ENCODE measurements around the gene CDKN2AIP. TPM values are rescaled to one million over a fixed set of nuclear protein-coding genes. Genes with fewer than 3 reads are reported as not detected.
"Not testable (repeated sequence)": the region's sequence is repeated elsewhere in the genome, so short reads cannot be mapped to it uniquely, and the experiment has no call there.

CDKN2AIP gene
- polyA plus RNA-seq, 3 donors from 2014 or later, result 10.7 to 41.3 (median 28.8) TPM

DNA sequence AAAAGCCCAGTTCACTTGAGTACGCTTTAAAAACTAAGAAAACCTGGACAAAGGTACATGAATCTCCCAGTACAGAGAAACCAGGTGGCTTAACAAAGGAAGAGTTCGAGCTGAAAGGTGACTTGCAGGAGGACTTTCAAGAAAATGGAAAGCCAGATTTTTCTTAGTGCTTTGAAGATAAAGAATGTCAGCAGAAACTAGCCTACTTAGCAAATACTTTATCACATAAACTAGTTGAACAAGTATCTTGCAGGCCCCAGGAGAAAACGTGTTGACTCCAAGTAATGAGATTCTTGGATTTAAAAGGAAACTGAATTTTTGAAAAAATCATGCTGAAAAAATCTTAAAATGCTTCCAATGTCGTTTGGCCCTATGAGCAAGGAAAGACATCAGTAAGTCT, 26.4 kb downstream of the CDKN2AIP start:
- no peaks in the 10 kb centered on the region for H3K36me3 Mint-ChIP-seq
- H3K27me3 Mint-ChIP-seq (ENCODE audit: low read depth in 3 of 3), result peaks cover 2 to 4% (median 2%) of the 10 kb centered on the region in 3 donors
- no peak overlapping the region for H3K27ac Mint-ChIP-seq
- no peak overlapping the region for H3K4me3 Mint-ChIP-seq
- peaks cover 0 to 7% of the 10 kb centered on the region in 2 donors for H3K4me1 Mint-ChIP-seq
- H3K9me3 Mint-ChIP-seq, result no peaks in the 10 kb centered on the region
- DNase-seq, result no peak

DNA sequence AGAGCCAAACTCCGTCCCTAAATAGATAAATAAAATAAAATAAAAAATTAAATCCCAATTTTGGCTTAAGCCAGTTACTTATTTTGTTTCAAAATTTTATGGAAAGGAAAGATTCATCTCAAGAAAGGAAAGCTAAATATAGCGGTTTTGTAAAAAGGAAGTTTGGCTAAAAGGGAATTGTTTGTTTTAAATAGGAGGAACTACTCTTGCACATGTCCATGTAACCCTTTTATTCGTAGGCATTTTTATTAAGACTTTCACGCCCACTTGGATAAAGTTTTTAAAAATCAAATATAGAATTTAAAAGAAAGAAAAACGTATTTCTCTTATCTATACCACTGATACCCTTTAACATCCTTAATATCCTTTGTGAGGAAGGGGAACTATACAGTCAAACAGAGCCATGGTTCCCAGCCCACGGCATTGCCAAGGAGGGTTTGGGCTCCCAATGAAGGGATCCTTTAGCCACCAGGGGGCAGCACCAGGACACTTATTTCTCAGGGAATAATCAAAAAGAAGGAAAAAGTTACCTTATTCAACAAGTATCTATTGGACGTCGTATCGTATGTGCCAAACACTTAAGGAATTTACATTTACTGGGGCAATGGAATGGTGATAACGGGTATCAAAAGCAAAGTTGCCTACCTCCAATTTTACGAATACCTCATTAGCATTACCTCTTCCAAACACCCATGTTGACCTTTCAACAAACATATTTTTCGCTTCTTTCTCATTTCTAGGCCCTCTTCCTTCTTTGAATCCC, 27.7 kb downstream of the CDKN2AIP start:
- Mint-ChIP-seq H3K4me3 (no peak overlapping the region), H3K36me3 (no peaks in the 10 kb centered on the region), H3K4me1 (peaks cover 0 to 7% of the 10 kb centered on the region in 2 donors), H3K27ac (no peak overlapping the region), H3K9me3 (no peaks in the 10 kb centered on the region), H3K27me3 (ENCODE audit: low read depth in 3 of 3) (peaks cover 2 to 4% (median 2%) of the 10 kb centered on the region in 3 donors)
- peak; percentile 60 to 65 (median 65) for DNase-seq

DNA sequence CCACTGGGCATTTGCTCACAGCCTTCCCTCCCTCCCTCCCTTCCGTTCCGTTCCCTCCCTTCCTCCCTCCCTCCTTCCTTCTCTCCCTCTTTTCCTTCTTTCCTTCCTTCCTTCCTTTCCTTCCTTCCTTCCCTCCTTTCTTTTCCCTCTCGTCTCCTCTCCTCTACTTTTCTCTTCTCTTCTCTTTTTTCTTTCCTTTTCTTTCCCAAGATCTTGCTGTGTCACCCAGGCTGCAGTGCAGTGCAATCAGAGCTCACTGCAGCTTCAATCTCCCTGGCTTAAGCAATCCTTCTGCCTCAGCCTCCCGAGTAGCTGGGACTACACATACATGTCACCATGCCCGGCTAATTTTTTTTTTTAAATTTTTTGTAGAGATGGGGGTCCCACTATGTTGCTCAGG, 33.7 kb downstream of the CDKN2AIP start:
- no peaks in the 10 kb centered on the region for H3K36me3 Mint-ChIP-seq
- peak overlapping the region in 1 of 6 donors; percentile 18 for H3K27ac Mint-ChIP-seq
- H3K9me3 Mint-ChIP-seq, result no peaks in the 10 kb centered on the region
- no peak for DNase-seq
- H3K4me1 Mint-ChIP-seq, result no peaks in the 10 kb centered on the region
- no peak overlapping the region for H3K4me3 Mint-ChIP-seq
- H3K27me3 Mint-ChIP-seq (ENCODE audit: low read depth in 3 of 3), result peaks cover 1 to 4% (median 2%) of the 10 kb centered on the region in 3 donors

DNA sequence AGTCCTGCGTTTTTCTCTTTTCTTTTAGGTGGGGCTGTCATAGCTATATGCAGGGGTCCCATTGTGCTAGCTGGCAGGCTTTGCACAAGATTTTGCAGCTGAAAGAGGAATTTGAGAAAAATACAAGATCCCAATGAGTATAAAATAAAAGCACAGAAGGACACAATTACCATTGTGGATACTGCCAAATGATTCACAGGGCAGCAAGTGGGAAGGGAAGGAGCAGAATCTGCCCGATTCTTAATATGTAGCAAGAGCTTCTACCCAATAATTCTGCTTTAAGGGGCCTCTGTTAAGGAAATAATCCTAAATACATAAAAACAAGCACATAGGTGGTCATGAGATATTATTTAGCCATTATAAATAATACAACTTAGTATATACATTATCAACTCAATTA, 34.5 kb downstream of the CDKN2AIP start:
- Mint-ChIP-seq H3K4me3 (no peak overlapping the region), H3K4me1 (no peaks in the 10 kb centered on the region), H3K36me3 (no peaks in the 10 kb centered on the region), H3K27me3 (ENCODE audit: low read depth in 3 of 3) (peaks cover 1 to 2% (median 2%) of the 10 kb centered on the region in 3 donors), H3K9me3 (no peaks in the 10 kb centered on the region), H3K27ac (no peak overlapping the region)
- DNase-seq, result no peak

DNA sequence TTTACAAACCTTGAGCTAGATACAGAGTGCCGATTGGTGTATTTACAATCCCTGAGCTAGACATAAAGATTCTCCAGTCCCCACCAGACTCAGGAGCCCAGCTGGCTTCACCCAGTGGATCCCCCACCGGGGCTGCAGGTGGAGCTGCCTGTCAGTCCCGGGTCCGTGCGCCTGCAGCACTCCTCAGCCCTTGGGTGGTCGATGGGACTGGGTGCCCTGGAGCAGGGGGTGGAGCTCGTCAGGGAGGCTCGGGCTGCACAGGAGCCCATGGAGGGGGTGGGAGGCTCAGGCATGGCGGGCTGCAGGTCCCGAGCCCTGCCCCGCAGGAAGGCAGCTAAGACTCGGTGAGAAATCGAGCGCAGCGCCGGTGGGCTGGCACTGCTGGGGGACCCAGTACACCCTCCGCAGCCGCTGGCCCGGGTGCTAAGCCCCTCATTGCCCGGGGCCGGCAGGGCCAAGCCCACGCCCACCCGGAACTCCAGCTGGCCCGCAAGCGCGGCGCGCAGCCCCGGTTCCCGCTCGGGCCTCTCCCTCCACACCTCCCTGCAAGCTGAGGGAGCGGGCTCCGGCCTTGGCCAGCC, 38.2 kb downstream of the CDKN2AIP start:
- not testable (repeated sequence) for H3K36me3 Mint-ChIP-seq; H3K4me3 Mint-ChIP-seq; H3K27me3 Mint-ChIP-seq (ENCODE audit: low read depth in 3 of 3); DNase-seq; H3K27ac Mint-ChIP-seq; H3K9me3 Mint-ChIP-seq; H3K4me1 Mint-ChIP-seq

DNA sequence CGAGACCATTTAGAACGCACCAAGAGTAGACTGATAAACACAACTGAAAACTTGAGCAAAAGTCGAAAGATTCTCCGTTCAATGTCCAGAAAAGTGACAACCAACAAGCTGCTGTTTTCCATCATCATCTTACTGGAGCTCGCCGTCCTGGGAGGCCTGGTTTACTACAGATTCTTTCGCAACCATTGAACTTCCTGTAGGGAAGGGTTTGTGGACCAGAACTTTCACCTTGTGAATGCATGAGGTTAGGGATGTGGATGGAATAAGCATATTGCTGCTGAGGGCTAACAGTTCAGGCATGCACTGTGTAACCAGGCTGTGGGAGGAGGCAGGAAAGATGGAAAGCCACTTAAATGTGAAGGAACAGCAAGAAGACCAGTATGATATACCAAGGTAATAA, 39.6 kb downstream of the CDKN2AIP start:
- Mint-ChIP-seq H3K36me3 (no peaks in the 10 kb centered on the region), H3K9me3 (no peaks in the 10 kb centered on the region), H3K27ac (no peak overlapping the region), H3K27me3 (ENCODE audit: low read depth in 3 of 3) (peaks cover 0 to 2% (median 2%) of the 10 kb centered on the region in 3 donors), H3K4me1 (no peaks in the 10 kb centered on the region), H3K4me3 (no peak overlapping the region)
- DNase-seq, result no peak

DNA sequence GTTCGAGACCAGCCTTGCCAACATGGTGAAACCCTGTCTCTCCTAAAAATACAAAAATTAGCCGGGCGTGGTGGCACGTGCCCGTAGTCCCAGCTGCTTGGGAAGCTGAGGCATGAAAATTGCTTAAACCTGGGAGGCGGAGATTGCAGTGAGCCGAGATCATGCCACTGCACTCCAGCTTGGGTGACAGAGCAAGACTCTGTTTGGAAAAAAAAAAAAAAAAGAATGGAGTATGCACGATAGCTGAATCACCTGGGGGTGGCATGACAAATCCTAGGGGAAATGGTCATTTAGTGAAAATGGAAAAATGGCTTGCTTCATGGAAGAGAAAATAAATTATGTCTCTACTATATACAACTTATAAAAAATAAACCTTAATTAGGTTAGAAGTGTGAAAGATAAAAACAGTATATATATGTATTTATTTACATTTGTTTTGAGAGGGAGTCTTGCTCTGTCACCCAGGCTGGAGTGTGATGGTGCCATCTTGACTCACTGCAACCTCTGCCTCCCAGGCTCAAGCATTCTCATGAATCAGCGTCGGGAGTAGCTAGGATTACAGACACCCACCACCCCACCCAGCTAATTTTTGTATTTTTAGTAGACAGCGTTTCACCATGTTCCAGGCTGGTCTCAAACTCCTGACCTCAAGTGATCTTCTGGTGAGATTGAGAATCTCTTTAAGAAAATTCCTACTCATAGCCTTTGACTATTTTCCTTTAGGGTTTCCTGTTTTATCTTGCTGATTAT, 41.1 kb downstream of the CDKN2AIP start:
- peaks cover 0 to 4% (median 0%) of the 10 kb centered on the region in 3 donors for H3K36me3 Mint-ChIP-seq
- H3K27me3 Mint-ChIP-seq (ENCODE audit: low read depth in 3 of 3), result peaks cover 0 to 2% (median 2%) of the 10 kb centered on the region in 3 donors
- no peak for DNase-seq
- no peaks in the 10 kb centered on the region for H3K9me3 Mint-ChIP-seq
- H3K4me1 Mint-ChIP-seq, result no peaks in the 10 kb centered on the region
- no peak overlapping the region for H3K4me3 Mint-ChIP-seq
- H3K27ac Mint-ChIP-seq, result no peak overlapping the region

DNA sequence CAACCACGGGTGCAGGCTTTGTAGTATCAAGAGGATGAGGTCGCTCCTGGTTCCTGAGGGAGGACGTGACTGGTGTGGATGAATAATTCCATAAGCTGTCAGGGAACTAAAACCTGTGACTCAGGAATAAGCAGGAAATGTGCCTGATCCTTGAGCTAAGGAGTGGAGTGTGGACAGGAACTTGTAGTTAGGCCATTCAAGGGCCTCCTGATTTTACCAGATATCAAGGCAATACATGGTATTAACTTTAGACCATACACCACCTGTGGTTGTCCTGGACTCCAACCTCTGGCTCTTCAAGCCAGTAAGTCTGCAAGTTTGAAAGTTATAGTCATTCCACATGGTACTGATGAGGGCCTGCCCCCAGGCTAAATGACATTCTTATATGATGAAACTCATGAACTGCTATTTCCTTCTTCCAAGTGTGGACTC, 48.4 kb downstream of the CDKN2AIP start:
- Mint-ChIP-seq H3K4me1 (no peaks in the 10 kb centered on the region), H3K9me3 (no peaks in the 10 kb centered on the region), H3K36me3 (peaks cover 0 to 28% (median 6%) of the 10 kb centered on the region in 3 donors), H3K4me3 (no peak overlapping the region), H3K27me3 (ENCODE audit: low read depth in 3 of 3) (no peaks in the 10 kb centered on the region), H3K27ac (no peak overlapping the region)
- no peak for DNase-seq

DNA sequence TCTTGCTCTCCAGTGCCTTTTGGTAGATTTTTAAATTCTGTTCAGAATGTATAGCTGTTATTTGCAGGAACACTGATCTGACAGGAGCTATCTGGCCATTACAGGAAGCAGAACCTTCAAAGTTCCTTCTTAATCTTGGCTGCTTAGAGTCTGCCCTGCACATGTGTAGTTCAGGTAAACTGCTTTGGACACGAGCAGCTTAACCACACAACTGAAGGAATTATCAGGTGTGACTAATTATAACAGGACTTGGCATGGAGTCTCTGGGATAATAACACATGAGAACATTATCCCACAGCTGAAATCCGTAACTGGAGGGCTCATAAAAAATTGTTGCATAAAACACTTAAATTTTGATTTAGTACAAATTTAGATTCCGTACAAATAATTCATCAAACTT, 48.8 kb downstream of the CDKN2AIP start:
- Mint-ChIP-seq H3K9me3 (no peaks in the 10 kb centered on the region), H3K4me1 (no peaks in the 10 kb centered on the region), H3K27me3 (ENCODE audit: low read depth in 3 of 3) (no peaks in the 10 kb centered on the region), H3K4me3 (no peak overlapping the region), H3K27ac (no peak overlapping the region), H3K36me3 (peaks cover 0 to 28% (median 6%) of the 10 kb centered on the region in 3 donors)
- DNase-seq, result no peak

DNA sequence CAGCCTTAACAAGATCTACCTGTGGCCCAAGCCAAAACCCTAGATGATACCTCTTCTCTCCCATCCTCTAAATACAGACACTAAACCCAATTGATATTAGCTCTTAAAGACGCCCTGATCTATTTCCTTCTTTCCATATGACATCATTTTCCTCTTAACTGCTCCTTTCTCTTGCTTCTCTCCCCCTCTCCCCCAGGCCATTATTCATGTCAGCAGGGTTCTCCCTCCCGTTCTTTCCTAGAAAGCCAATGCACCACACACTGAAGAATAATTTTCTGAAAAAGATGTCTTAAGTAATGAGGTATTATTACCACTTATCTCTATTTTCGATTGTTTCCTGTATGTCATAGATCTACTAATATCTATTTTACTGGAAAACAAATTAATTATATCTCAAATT, 50.7 kb downstream of the CDKN2AIP start:
- DNase-seq, result no peak
- H3K36me3 Mint-ChIP-seq, result peaks cover 0 to 28% (median 6%) of the 10 kb centered on the region in 3 donors
- H3K4me1 Mint-ChIP-seq, result peaks cover 4 to 10% of the 10 kb centered on the region in 2 donors
- H3K9me3 Mint-ChIP-seq, result no peaks in the 10 kb centered on the region
- H3K27me3 Mint-ChIP-seq (ENCODE audit: low read depth in 3 of 3), result no peaks in the 10 kb centered on the region
- no peak overlapping the region for H3K27ac Mint-ChIP-seq
- no peak overlapping the region for H3K4me3 Mint-ChIP-seq

Other genes with a start within 250 kb of the CDKN2AIP start
- under 1 TPM in 1 of 3 donors, not detected in 2; 0.52 TPM for gene CLDN22, start 124.4 kb upstream of the CDKN2AIP start, polyA plus RNA-seq
- not detected for gene CLDN24, start 122.2 kb upstream of the CDKN2AIP start, polyA plus RNA-seq
- gene ING2, start 60.4 kb downstream of the CDKN2AIP start, polyA plus RNA-seq, result 10 to 100 TPM in 1 of 3 donors, 1 to 10 TPM in 2; 8.4 to 10.2 (median 9.7) TPM
- 10 to 100 TPM; 21.5 to 25.7 (median 25.0) TPM for gene RWDD4, start 214.5 kb downstream of the CDKN2AIP start, polyA plus RNA-seq
- 10 to 100 TPM; 12.5 to 20.0 (median 13.0) TPM for gene TRAPPC11, start 214.7 kb downstream of the CDKN2AIP start, polyA plus RNA-seq

All from immature natural killer cell (primary cell).